Cardiac fibroblast (primary cell): ENCODE data around the gene SIRT7.

Experiments used
- DNase-seq, 2 donors: peaks; one replicate each; pipeline versions ENCODE4 v3.0.0 to v3.0.0-alpha.2; 2010; ENCODE audit warnings: low read depth in 2 of 2
- H3K4me3 ChIP-seq, 2 donors: replicated peaks in 1 of 2; 1 replicate in 1 of 2; 2 replicates in 1 of 2; pipeline ENCODE4 v1.5.1; 2011; ENCODE audit warnings: low read depth in 2 of 2, low read length in 2 of 2, mild to moderate bottlenecking in 2 of 2, moderate library complexity in 1 of 2
- CTCF ChIP-seq: IDR thresholded peaks from one replicate; pipeline ENCODE4 v1.5.1; 2011; ENCODE audit warnings: low read depth, mild to moderate bottlenecking, low read length, inconsistent platforms

Gene SIRT7

GRCh38 chr17:81915331-81915730, 2.6 kb downstream of the SIRT7 start:
- no peak overlapping the region for H3K4me3 ChIP-seq
- DNase-seq, result no peak
- TF ChIP-seq CTCF, result no peak

DNA sequence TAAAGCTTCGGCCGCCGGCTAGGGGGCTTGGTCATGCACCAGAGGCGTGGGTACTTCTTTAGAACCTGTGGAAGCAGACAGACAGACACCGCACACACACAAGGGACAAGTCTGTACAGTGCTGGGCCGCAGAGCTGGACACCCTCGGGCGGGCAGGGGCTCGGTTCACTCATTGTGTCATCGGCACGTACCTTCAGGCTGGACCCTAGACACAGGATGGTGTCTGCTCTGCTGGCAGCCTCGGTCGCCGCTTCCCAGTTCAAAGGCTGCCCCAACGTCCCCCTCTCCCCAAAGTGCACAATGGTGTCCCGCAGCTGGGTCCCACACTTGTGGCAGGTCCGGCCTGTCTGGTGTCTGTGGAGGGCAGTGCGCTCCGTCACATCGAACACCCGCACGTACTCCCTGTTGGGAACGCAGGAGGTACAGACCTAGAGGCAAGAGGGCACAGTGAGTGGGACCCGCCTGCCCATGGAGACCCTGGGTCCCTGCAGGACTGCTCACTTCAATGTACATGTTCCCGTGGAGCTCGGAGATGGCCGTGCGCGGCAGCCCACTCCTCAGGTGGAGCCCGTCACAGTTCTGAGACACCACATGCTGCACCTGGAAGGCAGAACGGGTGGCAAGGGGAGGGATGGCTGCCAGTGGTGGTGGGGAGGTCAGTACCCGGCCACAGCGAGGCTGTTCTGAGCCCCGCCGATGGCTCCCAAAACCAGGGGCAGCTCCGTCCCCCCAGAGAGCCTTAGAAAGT, 3.7 kb downstream of the SIRT7 start:
- no peak for DNase-seq
- H3K4me3 ChIP-seq, result no peak overlapping the region
- no peak for TF ChIP-seq CTCF

DNA sequence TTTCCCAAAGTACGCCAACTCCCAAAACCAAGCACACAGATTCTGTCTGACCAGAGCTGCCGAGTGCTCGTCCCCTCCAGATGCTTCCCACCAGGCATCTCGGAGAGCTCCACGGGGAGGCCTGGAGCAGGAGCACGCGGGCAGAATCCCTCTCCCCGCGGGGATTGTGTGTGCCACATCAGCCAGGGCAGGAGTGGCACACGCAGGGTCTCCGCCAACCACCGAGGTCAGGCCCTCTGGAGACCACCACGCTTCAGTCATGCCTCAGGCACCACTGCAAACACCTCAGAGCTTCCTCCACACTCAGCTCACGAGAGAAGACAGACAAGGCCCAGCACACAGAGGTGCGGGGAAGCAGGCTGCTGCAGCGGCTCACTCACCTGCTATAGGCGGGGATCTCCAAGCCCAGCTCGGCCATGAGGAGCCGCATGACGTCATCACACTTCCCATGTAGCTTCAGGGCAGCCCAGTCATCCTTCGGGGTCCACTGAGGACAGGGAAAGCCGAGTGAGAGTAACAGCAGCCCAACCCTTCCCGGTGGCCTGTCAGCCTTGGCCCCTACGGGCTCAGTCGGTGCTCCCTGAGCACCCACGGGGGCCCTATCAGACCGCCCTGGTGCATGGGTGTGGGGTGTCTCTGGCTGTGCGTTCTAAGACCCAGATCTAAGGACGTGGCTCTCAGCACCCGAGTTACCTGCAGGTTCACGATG, 4.4 kb downstream of the SIRT7 start:
- DNase-seq, result no peak
- TF ChIP-seq CTCF, result no peak
- no peak overlapping the region for H3K4me3 ChIP-seq

DNA sequence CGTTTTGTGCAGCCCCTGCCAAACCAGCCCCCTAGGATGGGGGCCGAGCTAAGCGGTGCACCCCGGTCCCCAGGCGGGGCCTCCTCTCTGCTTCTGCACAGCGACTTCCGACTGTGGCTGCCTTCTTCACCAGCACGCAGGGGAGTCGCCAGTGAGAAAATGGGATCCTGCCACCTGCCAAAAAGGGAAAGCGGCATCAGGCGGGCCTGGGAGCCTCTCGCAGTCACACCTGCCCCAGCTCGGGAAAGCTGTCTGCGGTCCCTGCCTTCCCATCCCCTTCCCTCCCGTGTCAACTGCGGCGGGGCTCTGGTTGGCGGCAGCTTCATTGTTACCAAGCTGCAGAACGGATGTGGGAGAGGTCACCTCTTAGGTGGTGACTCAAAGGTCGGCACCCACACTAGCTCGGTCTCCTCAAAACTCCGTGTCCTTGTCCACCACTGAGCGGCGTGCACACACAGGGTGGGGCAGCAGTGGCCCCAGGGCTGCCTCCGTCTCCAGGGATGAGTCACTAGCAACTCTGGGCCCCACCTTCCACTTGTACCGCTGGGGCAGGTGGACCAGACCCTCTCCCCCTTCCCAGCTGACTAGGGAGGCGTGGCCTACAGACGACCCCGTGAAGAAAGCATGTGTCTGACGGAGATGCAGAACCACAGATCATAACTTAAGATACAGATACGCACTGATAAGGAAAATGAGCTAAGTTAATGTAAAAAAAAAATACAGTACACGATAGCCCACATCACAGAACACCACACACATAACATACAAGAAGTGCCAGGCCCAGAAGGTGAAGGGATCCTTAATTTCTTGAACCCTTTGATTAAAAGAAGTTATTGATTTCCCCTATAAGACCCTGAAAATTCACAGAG, 5.3 kb downstream of the SIRT7 start:
- no peak for TF ChIP-seq CTCF
- H3K4me3 ChIP-seq, result no peak overlapping the region
- DNase-seq, result no peak

DNA sequence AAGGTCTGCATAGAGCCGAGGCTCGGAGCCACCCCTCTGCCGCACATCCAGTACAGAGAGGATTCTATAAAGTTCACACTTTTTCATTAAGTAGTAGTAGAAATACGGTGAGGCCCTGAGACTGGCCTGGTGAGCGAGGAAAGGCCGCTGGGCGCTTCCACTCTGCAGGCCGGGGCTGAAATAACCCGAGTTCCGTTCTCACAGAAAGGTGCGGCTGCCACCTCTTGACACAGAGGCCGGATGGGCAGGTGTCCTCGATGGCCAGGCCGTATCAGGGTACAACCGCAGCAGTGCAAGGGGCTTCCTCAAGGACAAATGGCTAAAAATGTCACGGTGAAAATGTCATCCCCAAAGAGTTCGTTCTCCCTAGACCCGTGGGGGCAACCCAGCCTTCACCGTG, 6.0 kb downstream of the SIRT7 start:
- no peak overlapping the region for H3K4me3 ChIP-seq
- no peak for TF ChIP-seq CTCF
- no peak for DNase-seq

DNA sequence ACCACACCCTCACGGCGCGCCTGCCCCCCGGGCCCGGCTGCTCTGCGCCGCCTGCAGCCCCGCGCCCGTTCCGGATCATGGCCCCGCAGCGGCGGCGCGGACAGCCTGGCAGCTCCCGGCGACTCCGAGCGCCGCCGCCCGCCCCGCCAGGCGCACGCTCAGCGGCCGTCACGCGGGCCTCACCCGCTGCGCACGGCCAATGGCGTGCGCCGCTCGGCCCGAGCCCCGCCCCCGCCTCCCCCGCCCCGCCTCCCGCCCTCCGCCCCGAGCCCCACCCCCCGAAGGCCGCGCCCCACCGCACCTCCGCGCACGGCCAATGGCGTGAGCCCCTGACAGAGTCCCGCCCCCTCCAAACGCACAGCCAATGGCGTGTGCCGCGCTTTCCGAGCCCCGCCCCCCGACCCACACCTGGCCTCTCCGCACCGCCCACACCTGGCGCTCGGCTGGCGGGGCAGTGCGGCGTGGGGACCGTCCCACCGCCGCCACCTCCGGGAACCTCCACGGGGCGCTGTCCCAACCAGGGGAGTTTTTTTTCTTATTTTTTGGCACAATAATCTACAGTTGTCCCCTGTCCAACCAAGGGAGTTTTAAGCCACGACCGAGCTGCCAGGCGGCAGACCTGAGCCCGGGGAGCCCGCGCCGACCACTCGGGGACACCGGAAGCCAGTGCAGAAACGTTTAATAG, 6.6 kb downstream of the SIRT7 start, which contains the start of gene PCYT2:
Gene PCYT2 (minus strand): TSS at position 123 of the 685 bp plus-strand sequence. CDS start 44 bp downstream, at position 79.
- DNase-seq, result peak; percentile 82 to 87
- TF ChIP-seq CTCF, result no peak
- H3K4me3 ChIP-seq, result peak within 1 kb of the TSS; percentile 78
